GM12878 (cell line): ENCODE data around the gene LAMB4. TPM values are rescaled to one million over a fixed set of nuclear protein-coding genes. Genes with fewer than 3 reads are reported as not detected.

Source experiments
- ATAC-seq: fragments of 200-7000 bp; cut with Tn5 transposase; 3 replicates; pipeline ENCODE4 v1.9.1; 2020; ENCODE audit warnings: mild to moderate bottlenecking, moderate library complexity
- BruUV-seq: library from RNA; stranded (reverse); fragments of 400-500 nt; replicated peaks from 2 replicates; lab custom pipeline; 2021; lab: Mats Ljungman, UMichigan
- CTCF ChIA-PET: fragments of 300-600 bp; sonication (Branson Sonifier 250); formaldehyde crosslinking; extraction: SDS; loops from one replicate; lab custom pipeline; 2021; ENCODE audit warnings: inconsistent platforms; lab: Yijun Ruan, JAX
- POLR2A ChIA-PET: fragments of 350-600 bp; formaldehyde crosslinking; extraction: SDS; loops from one replicate; lab custom pipeline; 2021; ENCODE audit warnings: inconsistent platforms; lab: Charles Lee
- RAD21 ChIA-PET: fragments of 300-600 bp; sonication (Branson Sonifier 250); formaldehyde crosslinking; loops from one replicate; lab custom pipeline; 2023; ENCODE audit warnings: antibody characterized with exemption; ENCODE audit not compliant: unreplicated experiment; lab: Charles Lee
- SMC1A ChIA-PET: fragments of 300-600 bp; sonication (Branson Sonifier 250); formaldehyde crosslinking; loops from one replicate; lab custom pipeline; 2023; ENCODE audit not compliant: unreplicated experiment, uncharacterized antibody; lab: Charles Lee
- DNase-seq: peaks from one replicate; pipeline ENCODE4 v3.0.0-alpha.2; 2011; ENCODE audit warnings: low read depth, low spot score
- FAIRE-seq: peaks from 3 replicates; lab custom pipeline; 2011; peaks lifted over from hg19 to GRCh38; lab: Jason Lieb, UNC
- H2AFZ ChIP-seq: 2 replicates; pipeline ENCODE4 v1.6.0; 2011; ENCODE audit warnings: low read depth, low read length, control low read depth; ENCODE audit not compliant: control insufficient read depth
- H3K27ac ChIP-seq: 2 replicates; pipeline ENCODE4 v1.5.1; 2011; ENCODE audit warnings: control low read depth; ENCODE audit not compliant: control insufficient read depth, insufficient read depth
- H3K27me3 ChIP-seq, 2 experiments: replicated peaks in 1 of 2; 2 replicates each; pipeline versions ENCODE4 v1.6.0 to v1.6.1; 2011; ENCODE audit warnings: low read length in 1 of 2; ENCODE audit not compliant: control insufficient read depth in 2 of 2, insufficient read depth in 2 of 2
- H3K36me3 ChIP-seq, 2 experiments: 2 replicates each; pipeline ENCODE4 v1.5.1; 2011; ENCODE audit warnings: low read length in 1 of 2; ENCODE audit not compliant: control insufficient read depth in 2 of 2, insufficient read depth in 2 of 2
- H3K4me1 ChIP-seq: 2 replicates; pipeline ENCODE4 v1.6.1; 2011; ENCODE audit warnings: mild to moderate bottlenecking, low read length, moderate library complexity, mixed read lengths; ENCODE audit not compliant: control insufficient read depth, insufficient read depth
- H3K4me2 ChIP-seq: 2 replicates; pipeline ENCODE4 v1.6.0; 2011; ENCODE audit warnings: control low read depth; ENCODE audit not compliant: control insufficient read depth, insufficient read depth
- H3K4me3 ChIP-seq: fragments of 200-600 bp; sonication (generic); 2 replicates; pipeline ENCODE4 v1.5.1; 2016
- H3K79me2 ChIP-seq: 2 replicates; pipeline ENCODE4 v1.6.0; 2011; ENCODE audit warnings: low read length; ENCODE audit not compliant: control insufficient read depth, insufficient read depth
- H3K9ac ChIP-seq: 2 replicates; pipeline ENCODE4 v1.8.0; 2011; ENCODE audit warnings: low read length, control low read depth, mixed read lengths; ENCODE audit not compliant: control insufficient read depth, insufficient read depth
- H3K9me3 ChIP-seq: replicated peaks from 3 replicates; pipeline ENCODE4 v1.5.1; 2011; ENCODE audit warnings: mild to moderate bottlenecking, low read length; ENCODE audit not compliant: control insufficient read depth, insufficient read depth
- H4K20me1 ChIP-seq: 2 replicates; pipeline ENCODE4 v1.6.0; 2011; ENCODE audit not compliant: control insufficient read depth, insufficient read depth
- EED ChIP-seq: sonication (generic); IDR thresholded peaks from 2 replicates; pipeline ENCODE4 v1.6.1; 2016; ENCODE audit warnings: antibody characterized with exemption, low read depth
- ELK1 ChIP-seq: IDR thresholded peaks from 2 replicates; pipeline ENCODE4 v1.6.1; 2012; ENCODE audit warnings: low read depth, low read length, improper control_type of control experiment
- EP300 ChIP-seq, 2 experiments: fragments of 150-350 bp in 1 of 2; IDR thresholded peaks; 2 replicates each; pipeline ENCODE4 v1.6.1; 2011 to 2012; ENCODE audit warnings: low read depth in 2 of 2, low read length in 2 of 2, borderline replicate concordance in 1 of 2, improper control_type of control experiment in 1 of 2, inconsistent platforms in 1 of 2; ENCODE audit not compliant: control insufficient read depth in 1 of 2
- ETV6 ChIP-seq, 2 experiments: fragments of 450-650 bp in 1 of 2; IDR thresholded peaks in 1 of 2; conservative IDR thresholded peaks in 1 of 2; 2 replicates each; pipeline ENCODE4 v1.6.1; 2014; ENCODE audit warnings: antibody characterized with exemption in 1 of 2, borderline replicate concordance in 1 of 2, low read depth in 1 of 2, mild to moderate bottlenecking in 1 of 2, moderate library complexity in 1 of 2
- JUND ChIP-seq: IDR thresholded peaks from 2 replicates; pipeline ENCODE4 v1.6.1; 2012; ENCODE audit warnings: low read depth, mild to moderate bottlenecking, low read length, improper control_type of control experiment, moderate library complexity
- MEF2B ChIP-seq: fragments of 450-650 bp; IDR thresholded peaks from 2 replicates; pipeline ENCODE4 v1.6.1; 2018; ENCODE audit warnings: mild to moderate bottlenecking, moderate library complexity; ENCODE audit not compliant: partially characterized antibody, poor library complexity, severe bottlenecking
- RELA ChIP-seq: fragments of 450-650 bp; IDR thresholded peaks from 2 replicates; pipeline ENCODE4 v1.8.0; 2014; ENCODE audit warnings: borderline replicate concordance; ENCODE audit not compliant: partially characterized antibody
- RUNX3 ChIP-seq: IDR thresholded peaks from 2 replicates; pipeline ENCODE4 v1.6.1; 2012; ENCODE audit warnings: low read length, inconsistent platforms
- SUPT20H ChIP-seq: IDR thresholded peaks from 2 replicates; pipeline ENCODE4 v1.6.1; 2011; ENCODE audit warnings: low read depth, mild to moderate bottlenecking, low read length, moderate library complexity, borderline replicate concordance; ENCODE audit not compliant: control insufficient read depth
- TAF1 ChIP-seq: IDR thresholded peaks from 2 replicates; pipeline ENCODE4 v1.6.1; 2011; ENCODE audit warnings: mild to moderate bottlenecking, low read depth, low read length, borderline replicate concordance
- ZNF687 ChIP-seq: fragments of 450-650 bp; IDR thresholded peaks from 2 replicates; pipeline ENCODE4 v1.6.1; 2017; ENCODE audit warnings: mild to moderate bottlenecking, moderate library complexity
- WGBS: methylation state at CpG from one replicate; pipeline ENCODE4 v1.1.6; 2016; ENCODE audit warnings: low lambda C conversion rate; ENCODE audit not compliant: insufficient replicate concordance, insufficient coverage; ENCODE audit errors: missing lambda C conversion rate; 5-methylcytosine and 5-hydroxymethylcytosine counted together
- in situ Hi-C: fragments of 300-500 bp; cut with MboI; formaldehyde crosslinking; loops from 9 replicates; pipeline ENCODE4 v1.14.3; 2018; ENCODE audit warnings: mixed read lengths
- intact Hi-C: fragments of 100-400 bp; cut with micrococcal nuclease; formaldehyde crosslinking; loops from one replicate; pipeline ENCODE4 v1.14.2; 2022; ENCODE audit not compliant: unreplicated experiment
- polyA plus RNA-seq, 11 experiments: library from polyadenylated mRNA; depleted of rRNA in 4 of 11; unstranded in 6 of 11; stranded (reverse) in 5 of 11; fragments of >200 nt; fragmentation: Nextera tagmentation in 4 of 11; fragmentation: Illumina TruSeq in 1 of 11; extraction: Ambion mirVana in 4 of 11; extraction: Trizol in 1 of 11; gene quantifications; 1 replicate in 1 of 11; 2 replicates in 10 of 11; pipeline versions ENCODE4 v1.2.1 to v1.2.3, GENCODE V29; 2011 to 2016; ENCODE audit warnings: inconsistent platforms in 2 of 11, missing spikeins in 2 of 11, low read depth in 1 of 11
- total RNA-seq, 4 experiments: library from RNA; depleted of rRNA in 3 of 4; stranded (reverse); fragments of >200 nt in 3 of 4; fragmentation: Illumina TruSeq in 1 of 4; extraction: Trizol in 1 of 4; gene quantifications; 2 replicates each; pipeline versions ENCODE4 v1.2.1 to v1.2.3, GENCODE V29; 2013 to 2021
- TF ChIP-seq, protein P1 (sequence below): fragments of 450-650 bp; formaldehyde crosslinking; IDR thresholded peaks from 2 replicates; pipeline ENCODE4 v1.4.0; 2020; ENCODE audit warnings: mild to moderate bottlenecking, moderate library complexity

Gene LAMB4
- total and polyA plus RNA-seq, 10 of the 15 experiments (the other 5 are each of a cell fraction or from before 2014, with no cell fraction given), result 0.04 to 0.06 TPM; not detected in 8

- no peak for TF ChIP-seq EED
- no peak for TF ChIP-seq MEF2B
- no peak for TF ChIP-seq ELK1
- TF ChIP-seq, protein P1, sequence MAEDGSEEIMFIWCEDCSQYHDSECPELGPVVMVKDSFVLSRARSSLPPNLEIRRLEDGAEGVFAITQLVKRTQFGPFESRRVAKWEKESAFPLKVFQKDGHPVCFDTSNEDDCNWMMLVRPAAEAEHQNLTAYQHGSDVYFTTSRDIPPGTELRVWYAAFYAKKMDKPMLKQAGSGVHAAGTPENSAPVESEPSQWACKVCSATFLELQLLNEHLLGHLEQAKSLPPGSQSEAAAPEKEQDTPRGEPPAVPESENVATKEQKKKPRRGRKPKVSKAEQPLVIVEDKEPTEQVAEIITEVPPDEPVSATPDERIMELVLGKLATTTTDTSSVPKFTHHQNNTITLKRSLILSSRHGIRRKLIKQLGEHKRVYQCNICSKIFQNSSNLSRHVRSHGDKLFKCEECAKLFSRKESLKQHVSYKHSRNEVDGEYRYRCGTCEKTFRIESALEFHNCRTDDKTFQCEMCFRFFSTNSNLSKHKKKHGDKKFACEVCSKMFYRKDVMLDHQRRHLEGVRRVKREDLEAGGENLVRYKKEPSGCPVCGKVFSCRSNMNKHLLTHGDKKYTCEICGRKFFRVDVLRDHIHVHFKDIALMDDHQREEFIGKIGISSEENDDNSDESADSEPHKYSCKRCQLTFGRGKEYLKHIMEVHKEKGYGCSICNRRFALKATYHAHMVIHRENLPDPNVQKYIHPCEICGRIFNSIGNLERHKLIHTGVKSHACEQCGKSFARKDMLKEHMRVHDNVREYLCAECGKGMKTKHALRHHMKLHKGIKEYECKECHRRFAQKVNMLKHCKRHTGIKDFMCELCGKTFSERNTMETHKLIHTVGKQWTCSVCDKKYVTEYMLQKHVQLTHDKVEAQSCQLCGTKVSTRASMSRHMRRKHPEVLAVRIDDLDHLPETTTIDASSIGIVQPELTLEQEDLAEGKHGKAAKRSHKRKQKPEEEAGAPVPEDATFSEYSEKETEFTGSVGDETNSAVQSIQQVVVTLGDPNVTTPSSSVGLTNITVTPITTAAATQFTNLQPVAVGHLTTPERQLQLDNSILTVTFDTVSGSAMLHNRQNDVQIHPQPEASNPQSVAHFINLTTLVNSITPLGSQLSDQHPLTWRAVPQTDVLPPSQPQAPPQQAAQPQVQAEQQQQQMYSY, result no peak
- TF ChIP-seq TAF1, result no peak
- TF ChIP-seq RELA, result no peak
Observed at GRCh38 chr7:108057951-108058481, 72.1 kb downstream of the LAMB4 start (continued).

DNA sequence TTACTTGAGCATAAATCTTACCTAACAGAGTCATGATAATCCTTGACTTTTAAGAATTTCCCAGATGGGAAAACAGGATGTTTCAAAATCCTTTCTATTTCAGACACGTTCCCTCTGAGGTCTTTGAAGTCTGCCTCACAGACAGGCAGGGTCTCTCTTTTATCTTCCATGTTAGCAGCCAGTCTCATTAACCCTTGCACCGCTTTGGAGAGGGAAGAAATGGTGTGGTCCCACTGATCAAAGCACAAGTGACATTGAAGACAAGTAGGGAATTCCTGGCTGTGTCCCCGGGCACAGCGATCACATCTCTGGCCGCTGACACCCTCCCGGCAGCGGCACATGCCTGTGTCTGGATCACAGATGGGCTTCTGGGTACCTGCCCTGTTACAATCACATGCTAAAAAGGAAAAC, 74.5 kb downstream of the LAMB4 start:
- Histone ChIP-seq H2AFZ (no peak overlapping the region), H3K36me3 (no peaks in the 10 kb centered on the region), H3K4me1 (no peaks in the 10 kb centered on the region), H3K4me2 (no peak overlapping the region), H3K79me2 (no peaks in the 10 kb centered on the region), H3K9ac (no peak overlapping the region), H4K20me1 (no peaks in the 10 kb centered on the region), H3K27ac (no peak overlapping the region), H3K27me3 (peaks cover 2 to 3% of the 10 kb centered on the region in 2 experiments; a peak in 1 of 4 replicates), H3K4me3 (no peak overlapping the region), H3K9me3 (no peaks in the 10 kb centered on the region)
- ChIA-PET POLR2A (no interaction called here), RAD21 (no interaction called here), SMC1A (no interaction called here), CTCF (no interaction called here)
- FAIRE-seq, result no peak
- ATAC-seq, result no peak
- BruUV-seq, result no TSS peak
- in situ Hi-C loops (no loop called here), intact Hi-C loops (no loop called here)
- 22% methylated on average over 7 of the region's 7 CpGs for WGBS
- no peak for DNase-seq
- TF ChIP-seq SUPT20H (no peak), EP300 (IDR thresholded peaks at IDR 0.05; ENCODE audit: borderline replicate concordance in 1 of 2, control insufficient read depth in 1 of 2, low read depth in 2 of 2, low read length in 2 of 2) (no peak), ZNF687 (no peak), JUND (no peak), RUNX3 (no peak), ETV6 (conservative IDR thresholded peaks at IDR 0.05 in 1 of 2, IDR thresholded peaks at IDR 0.05 in 1 of 2; ENCODE audit: borderline replicate concordance in 1 of 2, low read depth in 1 of 2) (no peak)
